ENCODE measurements around the gene DGKE.

DGKE gene

DNA sequence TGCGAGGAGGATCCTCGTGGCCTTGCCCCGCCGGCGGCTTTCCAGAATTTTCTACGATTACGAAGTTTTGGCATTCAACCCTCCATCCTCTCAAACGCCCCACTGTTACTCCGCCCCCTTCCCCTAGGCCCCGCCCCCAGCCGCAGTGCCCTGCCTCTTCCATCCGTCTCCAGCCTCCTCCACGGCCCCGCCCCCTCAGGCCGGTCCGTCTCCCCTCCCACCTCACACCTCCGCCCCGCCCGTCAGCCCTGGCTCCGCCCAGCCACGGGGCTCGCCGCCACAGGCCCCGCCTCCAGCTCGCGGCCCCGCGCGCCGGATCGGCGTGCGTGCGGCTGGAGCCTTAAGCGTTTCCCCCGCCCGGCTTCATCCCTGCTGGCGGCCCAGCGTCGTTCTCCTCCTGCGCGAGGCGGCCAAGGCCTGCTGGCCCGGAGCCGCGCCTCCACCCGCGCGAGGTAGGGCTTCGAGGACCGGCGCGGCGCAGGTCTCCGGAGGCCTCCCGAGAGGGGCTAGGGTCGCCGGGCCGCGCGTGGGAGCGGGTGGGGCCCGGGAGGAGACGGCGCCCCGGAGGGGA lies at the start of gene DGKE, which contains the start of gene C17orf67:
Gene DGKE, plus strand, starts transcription at position 343 of the 571 bp plus-strand sequence. CDS start 645 bp downstream, outside the sequence.
Gene C17orf67, minus strand, starts transcription at position 112 of the 571 bp plus-strand sequence. CDS start 18,110 bp downstream, outside the sequence.
- DNase-seq (ENCODE audit: low spot score) = peak; percentile 78

DNA sequence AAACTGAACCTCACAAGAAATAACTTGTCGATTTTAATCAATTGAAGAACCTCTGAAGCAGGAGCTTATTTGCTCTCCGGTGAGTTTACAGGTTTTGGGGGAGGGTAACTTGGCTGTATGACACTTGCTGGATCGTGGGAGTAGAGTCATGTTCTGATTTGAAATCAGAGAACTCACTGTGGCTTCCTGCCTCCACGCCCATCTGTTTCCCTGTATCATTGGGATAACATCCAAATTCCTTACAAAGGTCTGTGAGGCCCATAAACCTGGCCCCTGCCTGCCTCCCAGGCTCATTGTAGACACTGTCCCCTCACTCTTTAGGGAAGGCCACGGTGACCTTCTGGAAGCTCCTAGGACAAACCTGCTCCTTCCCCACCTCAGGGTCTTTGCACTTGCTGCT lies 48.5 kb upstream of the DGKE start:
- no peak for DNase-seq (ENCODE audit: low spot score)

DNA sequence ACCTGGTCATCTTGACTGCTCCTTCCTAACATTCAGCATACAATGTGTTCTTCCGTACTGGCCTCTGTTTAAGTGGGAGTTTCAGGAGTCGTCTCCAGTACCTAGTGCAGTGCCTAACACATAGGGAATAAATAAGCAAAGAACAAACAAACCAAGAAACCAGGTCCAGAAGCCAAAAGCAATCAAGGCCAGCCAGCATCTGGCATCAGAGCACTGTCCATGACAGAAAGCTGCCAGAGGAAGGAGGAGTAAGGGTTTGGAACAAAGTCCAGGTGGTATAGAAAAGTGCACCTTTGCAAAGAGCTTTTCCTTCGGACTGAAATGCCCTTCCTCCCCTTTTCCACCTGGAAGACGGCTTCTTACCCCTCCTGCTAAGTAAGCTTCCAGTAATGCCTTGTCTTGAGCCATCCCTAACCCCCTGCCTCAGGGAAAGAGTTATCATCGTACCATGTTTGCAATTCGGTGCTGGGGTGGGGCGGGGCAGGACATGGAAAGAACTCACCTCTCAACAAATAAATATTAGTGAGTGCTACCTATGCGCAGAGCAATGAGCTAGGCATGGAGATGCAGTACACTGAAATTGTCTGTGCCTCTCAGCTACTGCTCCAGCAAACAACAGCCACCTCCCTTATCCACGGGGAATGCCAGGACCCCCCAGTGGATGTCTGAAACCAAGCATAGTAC lies 47.8 kb upstream of the DGKE start:
- DNase-seq (ENCODE audit: low spot score) = no peak

DNA sequence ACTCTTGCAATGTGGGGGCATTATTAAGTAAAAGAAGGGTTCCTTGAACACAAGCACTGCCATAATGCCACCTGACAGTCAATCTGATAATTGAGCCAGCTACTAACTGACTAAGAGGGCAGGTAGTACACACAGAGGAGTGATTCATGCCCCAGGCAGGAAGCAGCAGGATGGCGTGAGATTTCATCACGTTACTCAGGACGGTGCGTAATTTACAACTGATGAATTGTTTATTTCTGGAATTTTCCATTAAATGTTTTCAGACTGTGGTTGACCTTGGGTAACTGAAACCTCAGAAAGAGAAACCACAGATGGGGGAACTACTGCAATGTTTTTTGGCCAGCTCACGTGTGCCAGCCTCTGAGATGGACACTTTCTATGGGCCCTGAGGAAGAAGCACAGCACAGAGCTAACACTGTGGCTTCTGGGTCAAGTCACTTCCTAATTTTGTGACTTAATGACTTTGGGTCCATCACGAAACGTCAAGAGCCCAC lies 46.9 kb upstream of the DGKE start:
- peak; percentile 48 for DNase-seq (ENCODE audit: low spot score)

DNA sequence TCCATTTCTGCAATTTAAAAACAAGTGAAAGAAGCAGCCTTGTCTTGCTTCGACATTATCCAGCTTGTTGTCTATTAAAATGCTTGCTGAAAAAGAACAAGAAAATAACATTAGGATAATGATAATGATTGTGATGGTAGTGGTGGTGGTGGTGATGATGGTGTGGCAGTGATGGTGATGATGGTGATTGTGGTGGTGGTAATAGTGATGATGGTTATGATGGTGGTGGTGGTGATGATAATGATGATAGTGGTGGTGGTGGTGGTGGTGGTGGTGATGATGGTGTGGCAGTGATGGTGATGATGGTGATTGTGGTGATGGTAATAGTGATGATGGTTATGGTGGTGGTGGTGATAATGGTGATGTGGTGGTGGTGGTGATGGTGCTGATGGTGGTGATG lies 41.7 kb upstream of the DGKE start:
- DNase-seq (ENCODE audit: low spot score) = no peak

DNA sequence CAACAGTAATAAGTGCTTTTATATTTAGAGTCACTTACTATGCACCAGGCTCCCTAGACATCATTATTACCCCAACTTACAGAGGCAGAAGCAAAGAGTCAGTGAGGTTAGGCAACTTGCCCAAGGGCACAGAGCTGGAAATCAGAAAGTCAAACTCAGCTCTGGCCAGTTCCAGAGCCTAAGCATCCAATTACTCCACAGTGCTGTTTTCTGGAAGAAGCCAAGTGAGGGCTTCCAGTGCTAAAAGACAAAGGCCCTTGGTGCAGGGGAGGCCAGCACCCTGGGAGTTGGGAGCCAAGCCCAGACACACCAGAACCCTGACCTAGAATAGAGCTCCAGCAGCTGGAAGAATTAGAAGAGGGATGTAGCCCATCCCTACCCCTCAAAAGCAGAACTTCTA lies 40.4 kb upstream of the DGKE start:
- no peak for DNase-seq (ENCODE audit: low spot score)

DNA sequence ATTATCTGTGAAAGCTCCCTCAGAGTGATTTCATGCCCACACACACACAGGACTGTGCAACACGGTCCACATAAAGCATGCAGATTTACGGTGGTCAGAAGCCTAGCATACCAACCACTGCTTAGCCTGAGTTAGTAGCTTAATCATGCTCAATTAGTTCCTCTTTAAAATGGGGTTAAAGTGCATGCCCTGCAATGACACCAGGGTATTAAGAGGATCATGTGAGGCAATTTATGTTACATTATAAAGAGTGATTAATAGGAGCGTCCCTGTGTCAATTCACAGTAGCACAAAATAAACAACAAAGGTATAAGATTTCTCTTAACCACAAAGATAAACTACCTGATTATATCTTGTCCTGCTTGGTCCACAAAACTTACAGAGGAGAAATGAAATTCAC lies 40.0 kb upstream of the DGKE start:
- DNase-seq (ENCODE audit: low spot score) = no peak

DNA sequence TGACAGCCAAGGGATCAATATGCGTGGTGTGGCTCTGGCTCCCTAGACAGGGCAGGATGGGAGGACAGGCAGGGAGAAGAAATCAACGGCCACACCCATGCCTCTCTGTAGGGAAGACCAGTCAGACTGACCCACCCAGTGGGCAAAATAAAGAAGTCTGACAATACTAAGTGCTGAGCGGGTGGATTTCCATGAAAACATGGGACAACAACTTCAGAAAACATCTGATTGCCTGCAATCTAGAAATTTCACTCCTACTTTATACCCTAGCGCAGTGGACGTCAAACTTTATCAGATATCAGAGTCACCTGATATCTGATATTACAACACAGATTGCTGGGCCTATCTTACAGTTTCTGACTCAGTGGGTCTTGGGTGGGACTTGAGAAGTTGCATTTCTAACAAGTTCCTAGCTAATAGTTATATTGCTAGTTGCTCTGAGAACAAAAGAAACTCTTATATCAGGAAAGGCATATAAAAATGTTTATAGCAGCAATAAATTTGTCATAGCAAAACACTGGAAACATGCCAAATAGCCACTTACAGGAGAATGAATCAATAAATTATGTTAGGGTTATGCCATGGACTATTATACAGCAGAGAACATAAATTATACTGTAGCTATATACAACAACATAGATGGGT lies 38.6 kb upstream of the DGKE start:
- no peak for DNase-seq (ENCODE audit: low spot score)

DNA sequence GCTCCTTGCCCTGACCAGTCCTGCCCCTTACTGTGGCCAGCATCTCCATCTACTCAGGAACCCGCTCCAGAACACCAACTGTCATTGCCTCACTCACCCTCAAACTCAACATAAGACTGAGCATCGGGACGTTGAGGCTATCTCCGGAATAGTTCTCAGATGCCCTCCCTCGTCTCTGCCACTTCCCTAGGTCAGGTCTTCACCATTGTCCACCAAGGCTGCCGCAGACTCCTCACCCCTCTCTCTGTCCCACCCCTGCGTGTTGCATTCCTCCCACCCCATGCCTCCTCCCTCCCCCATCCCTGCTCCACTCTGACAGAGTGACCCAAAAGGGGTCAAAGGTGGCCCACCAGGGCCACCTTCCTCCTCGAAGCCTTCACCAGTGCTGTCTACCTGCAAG lies 37.4 kb upstream of the DGKE start:
- no peak for DNase-seq (ENCODE audit: low spot score)

DNA sequence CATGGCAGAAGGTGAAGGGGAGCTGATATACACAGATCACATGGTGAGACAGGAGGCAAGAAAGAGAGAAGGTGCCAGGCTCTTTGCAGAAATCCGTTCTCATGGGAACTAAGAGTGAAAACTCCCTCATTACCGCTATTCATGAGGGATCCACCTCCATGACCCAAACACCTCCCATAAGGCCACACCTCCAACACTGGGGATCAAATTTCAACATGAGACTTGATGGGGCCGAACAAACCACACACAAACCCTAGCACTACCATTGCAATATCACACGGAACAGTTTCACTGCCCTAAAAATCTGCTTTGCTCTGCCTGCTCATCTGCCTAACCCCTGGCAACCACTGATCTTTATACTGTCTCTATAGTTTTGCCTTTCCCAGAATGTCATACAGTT lies 35.0 kb upstream of the DGKE start:
- no peak for DNase-seq (ENCODE audit: low spot score)

DNA sequence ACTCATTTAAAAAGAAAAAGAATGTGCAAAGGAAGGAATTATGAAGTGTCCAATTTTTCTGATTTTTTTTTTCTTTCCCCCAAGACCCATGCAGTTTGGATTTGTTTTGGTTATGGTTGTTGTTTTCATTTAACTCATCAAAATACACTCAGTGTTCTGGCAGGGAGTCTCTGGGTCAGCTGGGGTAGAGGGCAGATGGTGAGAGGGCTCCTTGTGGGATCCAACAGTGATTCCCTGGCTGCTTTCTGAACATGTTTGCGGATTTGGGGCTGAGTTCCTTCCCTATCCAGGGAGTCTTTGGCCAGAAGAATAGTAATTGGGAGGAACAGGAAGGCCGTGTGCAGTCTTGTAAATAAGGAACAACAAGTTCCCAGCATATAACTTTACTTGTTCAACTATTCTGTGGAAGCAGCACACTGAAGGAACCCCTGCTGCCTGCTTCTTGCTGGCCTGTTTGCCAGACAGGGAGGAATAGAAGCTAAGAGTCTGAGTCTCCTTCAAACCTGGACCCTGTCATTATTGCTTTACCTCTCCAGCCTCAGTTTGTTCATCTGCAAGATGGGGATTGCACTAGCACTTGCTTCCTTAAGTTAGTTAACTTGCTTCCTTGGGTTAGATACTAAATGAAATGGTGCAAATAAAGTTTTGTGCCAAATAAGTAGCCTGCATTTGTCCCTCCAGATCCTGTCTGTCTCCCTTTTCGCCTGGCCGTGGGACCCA lies 32.3 kb upstream of the DGKE start:
- no peak for DNase-seq (ENCODE audit: low spot score)

DNA sequence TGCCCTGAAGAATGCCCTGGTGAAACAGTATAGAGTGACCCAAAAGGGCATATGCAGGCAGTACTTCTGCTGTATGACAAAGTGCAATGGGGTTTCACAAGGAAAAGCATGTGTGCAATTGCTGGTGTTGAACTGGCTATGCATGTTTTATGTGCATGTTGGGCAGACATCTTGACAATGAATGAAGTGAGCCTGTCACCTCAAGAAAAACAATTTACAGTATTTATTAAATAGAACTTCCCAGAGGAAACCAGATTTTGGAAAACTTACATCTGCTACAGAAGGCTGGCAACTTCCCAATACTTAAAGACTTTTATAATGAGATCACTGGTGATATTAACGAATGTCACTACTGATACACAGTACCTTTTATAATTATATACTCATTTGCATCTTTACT lies 30.9 kb upstream of the DGKE start:
- no peak for DNase-seq (ENCODE audit: low spot score)

DNA sequence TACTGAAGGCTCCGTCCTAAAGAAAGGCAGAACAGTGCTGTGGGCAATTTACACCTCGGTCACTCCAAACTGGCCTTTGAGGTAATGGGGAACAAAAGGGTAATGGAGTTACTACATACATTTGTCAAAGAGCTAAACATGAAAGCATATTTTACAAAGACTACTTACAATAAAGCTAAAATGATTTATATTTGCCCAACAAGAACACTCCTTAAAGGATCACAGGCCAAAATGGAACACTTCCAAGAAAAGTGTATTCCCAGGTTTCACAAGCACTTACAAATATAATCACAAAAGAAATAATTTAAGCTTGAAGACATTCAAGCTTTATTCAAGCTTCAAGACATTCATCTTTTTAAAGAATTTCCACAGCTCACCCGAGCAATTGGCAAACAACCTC lies 29.5 kb upstream of the DGKE start:
- DNase-seq (ENCODE audit: low spot score) = no peak

DNA sequence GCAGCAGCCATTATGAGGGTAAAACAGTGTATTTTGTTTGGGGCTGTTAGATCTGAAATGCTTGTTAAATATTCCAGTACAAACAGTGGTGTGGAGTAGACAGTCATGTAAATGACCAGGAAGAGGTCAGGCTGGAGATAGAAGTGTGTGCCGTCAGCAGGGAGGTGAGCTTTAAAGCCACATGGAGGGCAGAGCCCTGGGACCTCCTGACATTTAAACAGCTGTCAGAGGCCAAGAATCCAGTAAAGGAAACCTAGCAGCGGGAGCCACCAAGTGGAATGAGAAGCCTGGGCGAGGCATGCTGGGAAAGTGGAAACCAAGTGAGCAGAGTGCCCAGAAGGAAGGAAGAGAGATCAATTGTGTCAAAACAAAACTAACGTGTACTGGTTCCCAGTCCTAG lies 27.0 kb upstream of the DGKE start:
- no peak for DNase-seq (ENCODE audit: low spot score)

DNA sequence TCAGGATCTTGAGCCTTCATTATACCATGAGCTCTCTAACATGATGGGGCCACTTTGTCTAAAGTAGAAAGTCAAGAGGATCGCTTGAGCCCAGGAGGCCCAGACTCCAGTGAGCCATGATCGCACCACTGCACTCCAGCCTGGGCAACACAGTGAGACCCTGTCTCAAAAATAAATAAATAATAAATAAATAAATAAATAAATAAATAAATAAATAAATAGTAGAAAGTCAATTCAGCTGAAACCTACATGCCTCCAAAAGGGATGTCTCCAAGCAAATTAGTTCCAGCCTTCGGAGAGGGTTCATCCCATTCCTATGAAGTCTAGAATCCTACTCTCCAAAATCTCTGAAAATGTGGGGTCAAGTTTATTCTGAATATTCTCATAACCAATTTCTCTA lies 26.2 kb upstream of the DGKE start:
- DNase-seq (ENCODE audit: low spot score) = no peak

DNA sequence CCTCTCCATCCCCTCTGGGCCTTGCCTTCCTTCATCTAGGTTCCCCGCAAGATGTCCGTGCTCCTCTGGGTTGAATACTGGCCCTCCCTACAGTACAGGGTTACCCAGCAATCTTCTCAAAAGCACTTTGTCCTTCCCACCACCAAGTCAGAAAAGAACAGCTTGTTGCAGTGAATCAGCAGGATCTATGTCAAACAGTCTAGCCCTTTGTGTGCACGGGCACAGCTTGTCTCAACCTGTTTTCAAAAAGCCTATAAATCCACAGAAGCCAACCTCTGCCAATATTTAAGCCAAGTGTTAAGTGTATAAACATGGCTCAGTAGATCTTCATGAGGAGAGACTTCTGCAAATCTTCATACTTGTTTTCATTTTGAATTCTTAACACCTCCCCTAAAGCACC lies 25.4 kb upstream of the DGKE start:
- DNase-seq (ENCODE audit: low spot score) = peak; percentile 88

DNA sequence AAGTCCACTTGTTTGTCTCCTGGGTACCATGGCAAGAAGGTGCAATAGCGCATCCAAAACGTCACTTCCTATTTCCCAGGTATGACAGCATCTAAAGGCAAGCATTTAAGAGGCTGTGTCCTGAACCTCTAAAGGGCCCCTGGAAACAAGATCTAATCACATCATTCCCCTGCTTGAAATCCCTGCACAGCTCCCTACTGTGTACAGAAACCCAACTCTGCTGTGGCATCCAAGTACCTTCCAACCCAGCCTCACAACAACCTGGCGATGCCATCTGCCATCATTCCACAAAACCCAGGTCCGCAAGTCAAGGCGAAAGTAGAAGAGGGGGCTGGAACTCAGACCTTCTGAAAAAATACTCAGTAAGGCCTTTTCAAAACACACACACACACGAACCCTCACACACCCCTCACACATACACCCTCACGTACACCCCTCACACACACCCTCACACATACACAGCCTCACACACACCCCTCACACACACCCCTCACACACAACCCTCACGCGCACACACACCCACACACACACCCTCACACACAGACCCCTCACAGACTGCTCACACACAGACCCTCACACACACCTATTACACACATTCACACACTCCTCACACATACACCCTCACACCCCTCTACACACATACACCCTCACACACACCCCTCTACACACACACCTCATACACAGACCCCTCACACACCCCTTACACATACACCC lies 24.7 kb upstream of the DGKE start:
- no peak for DNase-seq (ENCODE audit: low spot score)

DNA sequence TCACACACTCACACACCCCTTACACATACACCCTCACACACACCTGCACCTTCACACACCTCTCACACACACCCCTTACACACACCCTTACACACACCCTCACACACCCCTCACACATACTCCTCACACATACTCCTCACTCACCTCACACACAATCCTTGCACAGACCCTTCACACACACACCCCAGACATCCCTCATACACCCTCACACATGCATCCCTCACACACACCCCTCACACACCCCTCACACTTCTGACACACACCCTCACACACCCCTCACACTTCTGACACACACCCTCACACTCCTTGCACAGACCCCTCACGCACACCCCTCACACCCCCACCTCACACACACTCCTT lies 24.2 kb upstream of the DGKE start:
- DNase-seq (ENCODE audit: low spot score) = no peak

DNA sequence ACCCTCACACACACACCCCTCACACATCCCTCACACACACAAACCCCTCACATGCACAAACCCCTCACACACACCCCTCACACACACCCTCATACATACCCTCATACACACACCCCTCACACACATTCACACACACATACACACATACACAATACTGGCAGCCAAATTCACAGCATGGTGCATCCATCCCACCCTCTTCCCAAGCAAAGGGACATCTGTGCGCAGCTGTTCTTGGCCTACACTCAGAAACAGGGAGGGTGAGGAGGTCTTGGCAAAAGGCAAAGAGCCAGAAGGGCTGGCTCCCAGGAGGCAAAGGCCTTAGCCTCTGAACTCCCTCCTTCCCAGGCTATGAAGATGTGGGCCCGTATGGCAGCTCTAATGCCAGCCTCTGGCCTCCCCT lies 23.6 kb upstream of the DGKE start:
- no peak for DNase-seq (ENCODE audit: low spot score)

DNA sequence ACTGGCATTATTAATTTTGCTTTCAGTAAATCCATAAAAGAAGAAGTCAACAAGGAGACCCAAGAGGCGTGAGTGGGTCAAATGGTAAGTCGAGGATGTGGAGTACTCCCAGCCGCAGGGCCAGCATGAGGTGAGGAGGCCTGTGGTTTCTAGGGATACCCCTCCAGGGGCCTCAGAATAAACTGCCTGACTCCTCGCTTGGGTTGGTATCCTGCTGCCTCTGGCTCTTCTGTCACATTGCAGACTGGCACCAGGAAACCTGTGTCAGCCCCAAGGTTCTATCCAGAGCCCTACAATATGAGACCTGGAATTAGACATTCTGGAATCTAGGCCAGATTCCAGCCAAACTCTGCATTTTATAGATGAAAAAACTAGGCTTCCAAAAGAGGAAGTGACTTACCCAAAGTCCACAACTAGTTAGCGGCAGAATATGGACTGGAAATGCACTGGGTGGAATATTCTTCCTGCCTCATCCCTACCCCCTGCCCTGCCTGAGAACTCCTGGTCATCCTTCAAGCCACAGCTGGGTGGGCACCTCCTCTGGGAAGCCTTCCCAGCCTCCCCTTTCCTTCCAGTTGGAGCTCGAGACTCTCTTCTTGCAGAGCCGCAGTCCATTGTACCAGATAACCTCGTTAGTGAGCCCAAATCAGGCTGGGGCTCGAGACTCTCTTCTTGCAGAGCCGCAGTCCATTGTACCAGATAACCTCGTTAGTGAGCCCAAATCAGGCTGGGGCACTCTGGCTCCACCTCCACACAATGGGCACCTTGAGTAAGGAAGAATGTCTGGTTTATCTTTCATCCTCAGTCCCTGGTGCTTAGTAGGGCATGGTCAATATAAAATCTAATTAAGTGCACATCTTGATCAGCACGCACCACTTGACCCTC lies 22.8 kb upstream of the DGKE start:
- no peak for DNase-seq (ENCODE audit: low spot score)

DNA sequence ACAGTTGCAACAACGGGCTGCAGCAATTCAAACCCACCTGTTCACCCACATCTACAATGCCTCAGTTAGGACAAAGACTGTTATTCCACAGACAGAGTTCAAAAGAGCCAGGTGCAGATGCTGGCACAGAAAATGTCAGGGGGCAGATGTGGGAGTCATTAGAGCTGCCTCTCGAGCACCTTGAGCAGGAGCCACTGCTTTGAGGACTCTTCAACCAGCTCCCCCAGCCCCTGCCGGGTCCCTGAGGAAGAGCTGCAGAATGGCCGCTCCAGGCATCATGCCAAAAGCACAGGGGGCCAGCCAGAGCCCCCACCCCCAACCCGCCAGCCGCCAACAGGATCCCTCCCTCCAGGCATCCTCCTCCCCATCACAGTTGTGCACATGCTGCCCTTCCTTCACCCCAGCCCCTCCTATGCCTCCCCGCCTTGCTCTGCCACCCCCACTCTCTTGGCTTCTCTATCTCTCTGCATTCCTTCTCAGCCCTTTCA lies 21.0 kb upstream of the DGKE start:
- DNase-seq (ENCODE audit: low spot score) = no peak

All from COLO829 (cell line).